Type B pancreatic cell (in vitro differentiated cells): ENCODE data around the gene PPP1R3G. TPM values are rescaled to one million over a fixed set of nuclear protein-coding genes. Genes with fewer than 3 reads are reported as not detected.

ENCODE experiments used
- DNase-seq: peaks from one replicate; pipeline ENCODE4 v3.0.0; 2021; ENCODE audit warnings: mixed read lengths; ENCODE audit not compliant: unreplicated experiment; ENCODE audit errors: extremely low spot score
- H3K27ac Mint-ChIP-seq: 2 replicates; pipeline ENCODE4 v1.8.0; 2021; ENCODE audit warnings: mild to moderate bottlenecking, mixed read lengths
- H3K27me3 Mint-ChIP-seq: 2 replicates; pipeline ENCODE4 v1.8.0; 2021; ENCODE audit warnings: mixed read lengths
- H3K36me3 Mint-ChIP-seq: 2 replicates; pipeline ENCODE4 v1.8.0; 2021; ENCODE audit warnings: mixed read lengths
- H3K4me1 Mint-ChIP-seq: one replicate; pipeline ENCODE4 v1.8.0; 2021; ENCODE audit warnings: mixed read lengths; ENCODE audit not compliant: unreplicated experiment
- H3K4me3 Mint-ChIP-seq: 2 replicates; pipeline ENCODE4 v1.8.0; 2021; ENCODE audit warnings: mild to moderate bottlenecking, mixed read lengths
- H3K9me3 Mint-ChIP-seq: 2 replicates; pipeline ENCODE4 v1.8.0; 2021; ENCODE audit warnings: mixed read lengths
- total RNA-seq: library from RNA; stranded (reverse); gene quantifications from 2 replicates; pipeline ENCODE4 v1.2.1, GENCODE V29; 2021; ENCODE audit warnings: low replicate concordance
- TF ChIP-seq, protein P1 (sequence below): fragments of 200-600 bp; sonication (generic); conservative IDR thresholded peaks from 2 replicates; pipeline ENCODE4 v1.5.0; 2021; ENCODE audit warnings: antibody characterized with exemption, mild to moderate bottlenecking

The PPP1R3G gene
- total RNA-seq, 1 donor from 2014 or later: 0.19 TPM

DNA sequence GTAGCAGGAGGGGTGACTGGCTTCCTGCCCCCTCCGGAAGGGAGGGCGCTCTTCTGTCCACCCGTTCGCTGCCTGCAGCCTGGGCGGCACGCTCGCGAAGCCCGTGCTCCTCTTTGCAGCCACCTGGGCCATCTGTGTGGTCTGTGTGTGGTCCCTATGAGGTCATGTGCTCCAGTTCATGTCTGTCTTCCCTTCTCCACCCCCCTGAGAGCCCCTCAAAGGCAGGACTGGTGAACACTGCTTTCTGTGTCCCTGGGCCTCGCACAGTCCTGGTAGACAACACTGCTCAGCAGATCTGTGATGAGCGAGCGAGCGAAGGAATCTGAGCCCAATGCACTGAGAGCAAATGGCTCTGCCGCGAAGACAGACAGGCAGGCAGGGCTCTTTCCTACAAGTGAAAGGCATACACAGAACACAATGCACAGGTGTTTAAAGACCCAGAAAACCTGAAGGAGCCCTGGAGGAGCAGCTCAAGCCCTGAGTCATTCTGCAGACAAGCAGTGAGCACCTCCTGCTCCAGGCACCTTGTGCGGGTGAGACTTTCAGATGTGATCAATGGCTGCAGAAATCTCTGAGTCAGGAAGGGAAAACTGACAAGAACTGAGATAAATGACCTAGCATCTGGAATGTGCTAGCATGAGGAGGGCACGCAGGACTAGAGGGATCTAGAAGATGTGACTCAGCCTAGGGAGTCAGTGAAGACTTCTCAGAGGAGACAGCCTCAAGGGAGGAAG lies 27.1 kb downstream of the PPP1R3G start:
- H3K27ac Mint-ChIP-seq: peak overlapping the region; percentile 8
- DNase-seq: no peak
- H3K9me3 Mint-ChIP-seq: no peaks in the 10 kb centered on the region

DNA sequence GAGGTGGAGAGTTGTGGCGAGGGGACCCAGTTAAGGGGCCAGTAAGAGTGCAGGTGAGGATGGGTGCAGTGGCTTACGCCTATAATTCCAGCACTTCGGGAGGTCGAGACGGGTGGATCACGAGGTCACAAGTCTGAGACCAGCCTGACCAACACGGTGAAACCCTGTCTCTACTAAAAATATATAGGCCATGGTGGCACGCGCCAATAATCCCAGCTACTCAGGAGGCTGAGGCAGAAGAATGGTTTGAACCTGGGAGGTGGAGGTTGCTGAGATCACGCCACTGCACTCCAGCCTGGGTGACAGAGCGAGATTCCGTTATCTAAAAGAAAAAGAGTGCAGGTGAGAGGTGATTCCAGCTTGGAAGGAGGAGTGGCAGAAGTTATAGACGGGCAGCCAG lies 28.0 kb downstream of the PPP1R3G start:
- peaks cover 7% of the 10 kb centered on the region for H3K36me3 Mint-ChIP-seq
- H3K27ac Mint-ChIP-seq: no peak overlapping the region
- H3K4me3 Mint-ChIP-seq: no peak overlapping the region
- TF ChIP-seq, protein P1, sequence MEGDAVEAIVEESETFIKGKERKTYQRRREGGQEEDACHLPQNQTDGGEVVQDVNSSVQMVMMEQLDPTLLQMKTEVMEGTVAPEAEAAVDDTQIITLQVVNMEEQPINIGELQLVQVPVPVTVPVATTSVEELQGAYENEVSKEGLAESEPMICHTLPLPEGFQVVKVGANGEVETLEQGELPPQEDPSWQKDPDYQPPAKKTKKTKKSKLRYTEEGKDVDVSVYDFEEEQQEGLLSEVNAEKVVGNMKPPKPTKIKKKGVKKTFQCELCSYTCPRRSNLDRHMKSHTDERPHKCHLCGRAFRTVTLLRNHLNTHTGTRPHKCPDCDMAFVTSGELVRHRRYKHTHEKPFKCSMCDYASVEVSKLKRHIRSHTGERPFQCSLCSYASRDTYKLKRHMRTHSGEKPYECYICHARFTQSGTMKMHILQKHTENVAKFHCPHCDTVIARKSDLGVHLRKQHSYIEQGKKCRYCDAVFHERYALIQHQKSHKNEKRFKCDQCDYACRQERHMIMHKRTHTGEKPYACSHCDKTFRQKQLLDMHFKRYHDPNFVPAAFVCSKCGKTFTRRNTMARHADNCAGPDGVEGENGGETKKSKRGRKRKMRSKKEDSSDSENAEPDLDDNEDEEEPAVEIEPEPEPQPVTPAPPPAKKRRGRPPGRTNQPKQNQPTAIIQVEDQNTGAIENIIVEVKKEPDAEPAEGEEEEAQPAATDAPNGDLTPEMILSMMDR: no peak
- H3K9me3 Mint-ChIP-seq: no peaks in the 10 kb centered on the region
- DNase-seq: no peak
- peaks cover 23% of the 10 kb centered on the region for H3K4me1 Mint-ChIP-seq
- H3K27me3 Mint-ChIP-seq: no peaks in the 10 kb centered on the region

More for the DNA sequence above, 27.1 kb downstream of the PPP1R3G start:
- TF ChIP-seq, protein P1: no peak
- no peak overlapping the region for H3K4me3 Mint-ChIP-seq
- peaks cover 23% of the 10 kb centered on the region for H3K4me1 Mint-ChIP-seq
- H3K36me3 Mint-ChIP-seq: peaks cover 7% of the 10 kb centered on the region
- no peaks in the 10 kb centered on the region for H3K27me3 Mint-ChIP-seq

DNA sequence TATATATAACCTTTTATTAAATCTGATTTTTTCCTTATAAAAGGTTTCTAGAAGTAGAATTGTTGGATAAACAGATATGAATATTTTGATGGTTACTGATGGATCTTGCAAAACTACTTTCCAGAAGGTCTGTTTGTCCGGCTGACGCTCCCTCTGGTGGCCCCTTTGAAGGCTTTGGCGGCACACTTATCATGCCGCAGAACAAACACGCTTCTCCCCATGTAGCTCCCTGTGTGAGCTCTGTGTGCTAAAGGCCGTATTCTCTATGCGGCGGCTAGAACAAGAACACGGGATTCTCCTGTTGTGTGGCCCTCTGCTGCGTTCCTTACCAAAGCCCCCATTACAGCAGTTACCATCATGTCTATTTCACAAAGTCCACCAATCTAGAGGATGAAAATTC lies 30.0 kb downstream of the PPP1R3G start:
- TF ChIP-seq, protein P1: peak; percentile 46
- H3K4me3 Mint-ChIP-seq: no peak overlapping the region
- no peaks in the 10 kb centered on the region for H3K9me3 Mint-ChIP-seq
- no peaks in the 10 kb centered on the region for H3K27me3 Mint-ChIP-seq
- DNase-seq: no peak
- H3K27ac Mint-ChIP-seq: no peak overlapping the region
- H3K4me1 Mint-ChIP-seq: peaks cover 23% of the 10 kb centered on the region
- H3K36me3 Mint-ChIP-seq: peaks cover 7% of the 10 kb centered on the region

DNA sequence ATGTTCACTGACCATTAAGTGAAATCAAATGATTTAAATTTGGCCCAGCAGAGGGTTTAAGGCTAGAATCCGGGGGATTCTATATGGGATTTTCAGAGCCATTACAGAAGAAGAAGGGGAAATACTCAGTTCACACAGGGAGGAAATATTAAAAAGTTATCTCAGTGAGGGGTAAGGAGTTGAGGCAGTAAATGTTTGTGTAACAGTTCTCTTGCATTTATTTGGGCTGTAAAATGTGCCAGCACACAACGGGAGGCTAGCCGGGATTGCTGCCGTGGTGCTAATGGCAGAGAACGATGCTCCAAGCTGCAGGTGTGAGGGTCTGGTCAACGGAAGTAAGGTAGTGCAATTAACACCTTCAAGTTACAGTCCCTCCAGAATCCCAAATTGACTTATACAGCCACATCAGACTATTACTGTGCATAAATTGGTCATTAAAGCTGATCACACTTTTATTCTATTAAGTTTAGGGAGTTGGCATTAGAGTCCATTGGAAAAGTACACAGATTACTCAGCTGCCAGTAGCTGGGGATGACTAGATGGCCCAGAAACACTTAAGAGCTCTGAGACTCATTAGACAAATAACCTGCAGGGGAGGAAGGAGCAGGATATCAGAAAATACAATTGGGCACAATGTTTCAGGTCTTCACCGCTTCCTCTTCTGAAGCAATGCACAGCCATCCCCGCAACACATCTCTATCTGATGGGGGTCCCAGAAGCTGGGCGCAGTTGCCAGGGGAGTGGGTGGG lies 31.3 kb downstream of the PPP1R3G start:
- no peak overlapping the region for H3K4me3 Mint-ChIP-seq
- peaks cover 23% of the 10 kb centered on the region for H3K4me1 Mint-ChIP-seq
- no peak for DNase-seq
- H3K9me3 Mint-ChIP-seq: no peaks in the 10 kb centered on the region
- no peak overlapping the region for H3K27ac Mint-ChIP-seq
- H3K36me3 Mint-ChIP-seq: peaks cover 3% of the 10 kb centered on the region
- TF ChIP-seq, protein P1: no peak
- no peaks in the 10 kb centered on the region for H3K27me3 Mint-ChIP-seq

DNA sequence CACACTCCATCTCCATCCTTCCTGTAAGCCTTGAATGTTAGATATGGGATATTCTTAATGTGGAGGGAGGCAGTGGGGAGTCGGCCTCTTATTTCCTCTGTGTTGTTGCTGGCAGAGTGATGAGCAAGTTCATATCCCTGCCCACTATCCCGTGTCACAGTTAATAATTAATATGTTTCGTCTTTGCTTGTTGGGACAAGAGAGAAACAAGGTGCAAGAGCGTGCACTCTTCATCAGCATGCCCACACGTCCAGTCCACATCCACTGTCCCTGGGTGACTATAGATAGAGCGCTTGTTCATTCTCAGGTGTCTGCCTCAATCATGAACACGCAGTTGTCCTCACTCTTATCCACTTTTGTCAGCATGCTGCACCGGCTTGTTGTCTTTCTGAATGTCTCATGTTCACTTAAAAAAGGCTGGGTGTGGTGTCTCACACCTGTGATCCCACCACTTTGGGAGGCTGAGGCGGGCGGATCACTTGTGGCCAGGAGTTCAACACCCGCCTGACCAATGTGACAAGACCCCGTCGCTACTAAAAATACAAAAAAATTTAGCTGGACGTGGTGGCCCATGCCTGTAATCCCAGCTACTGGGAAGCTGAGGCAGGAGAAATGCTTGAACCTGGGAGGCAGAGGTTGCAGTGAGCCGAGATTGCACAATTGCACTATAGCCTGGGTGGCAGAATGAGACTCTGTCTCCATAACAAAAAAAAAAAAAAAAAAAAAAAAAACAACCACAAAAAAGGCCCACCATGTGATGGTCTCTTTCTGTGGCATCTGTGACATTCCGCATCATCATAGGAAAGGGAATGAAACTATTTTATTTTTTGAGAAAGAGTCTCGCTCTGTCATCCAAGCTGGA lies 34.2 kb downstream of the PPP1R3G start:
- H3K27ac Mint-ChIP-seq: no peak overlapping the region
- peaks cover 14% of the 10 kb centered on the region for H3K4me1 Mint-ChIP-seq
- no peaks in the 10 kb centered on the region for H3K9me3 Mint-ChIP-seq
- TF ChIP-seq, protein P1: no peak
- H3K27me3 Mint-ChIP-seq: no peaks in the 10 kb centered on the region
- no peak for DNase-seq
- H3K36me3 Mint-ChIP-seq: no peaks in the 10 kb centered on the region
- H3K4me3 Mint-ChIP-seq: no peak overlapping the region
